GM18498 (cell line): ENCODE measurements around the gene PIGR.

Experiments used
- ATAC-seq: cut with Tn5 transposase; IDR thresholded peaks from one replicate; pipeline ENCODE4 v1.9.1; 2021; ENCODE audit warnings: mild to moderate bottlenecking, moderate library complexity; ENCODE audit not compliant: unreplicated experiment

Gene PIGR

DNA sequence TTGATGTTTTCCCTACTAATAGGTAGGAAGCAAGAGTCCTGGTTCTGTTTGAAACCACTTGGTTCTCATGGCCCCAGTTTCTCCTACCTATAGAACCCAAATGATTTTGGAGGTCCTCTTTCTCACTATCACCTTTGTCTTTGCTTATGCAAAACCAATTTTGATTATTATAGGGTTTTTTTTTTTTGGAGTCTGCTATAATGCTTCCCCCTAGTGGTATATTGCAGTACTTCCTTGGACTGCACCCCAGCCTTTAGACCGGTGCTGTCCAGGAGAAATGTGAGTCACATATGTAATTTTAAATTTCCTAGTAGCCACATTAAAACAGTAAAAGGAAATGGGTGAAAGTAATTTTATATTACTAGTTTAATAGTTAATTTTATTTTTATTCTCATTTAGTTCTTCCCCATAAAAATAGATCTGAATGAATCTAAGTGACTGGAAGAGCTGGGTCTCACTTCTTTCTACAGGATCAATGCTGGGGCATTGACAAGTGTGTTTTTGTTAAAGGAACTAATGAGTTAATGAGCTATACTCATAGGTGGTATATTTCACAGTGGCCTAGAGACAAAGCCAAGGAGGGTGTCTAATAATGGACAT, 35.1 kb downstream of the PIGR start:
- ATAC-seq = no peak

DNA sequence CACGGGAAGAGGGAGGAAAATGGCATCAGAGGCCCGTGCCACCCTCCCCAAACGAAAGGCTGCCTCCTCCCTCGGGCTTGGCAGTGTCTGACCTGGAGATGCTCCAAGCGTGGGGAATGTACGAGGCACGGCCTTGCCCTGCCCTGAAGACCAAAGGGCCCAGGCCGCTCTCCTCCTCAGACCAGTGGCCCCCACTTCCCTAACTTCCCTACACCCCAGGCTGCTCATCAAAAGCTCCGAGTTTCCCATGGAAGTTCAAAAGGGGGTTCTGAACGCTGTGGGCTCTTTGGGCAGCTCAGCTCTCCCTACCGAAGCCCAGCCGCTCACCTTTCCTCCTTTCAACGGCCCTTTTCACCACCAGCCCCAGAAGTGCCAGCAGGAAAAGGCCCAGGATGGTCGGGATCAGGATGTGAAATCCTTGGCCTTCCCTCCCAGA, 36.4 kb downstream of the PIGR start:
- no peak for ATAC-seq

DNA sequence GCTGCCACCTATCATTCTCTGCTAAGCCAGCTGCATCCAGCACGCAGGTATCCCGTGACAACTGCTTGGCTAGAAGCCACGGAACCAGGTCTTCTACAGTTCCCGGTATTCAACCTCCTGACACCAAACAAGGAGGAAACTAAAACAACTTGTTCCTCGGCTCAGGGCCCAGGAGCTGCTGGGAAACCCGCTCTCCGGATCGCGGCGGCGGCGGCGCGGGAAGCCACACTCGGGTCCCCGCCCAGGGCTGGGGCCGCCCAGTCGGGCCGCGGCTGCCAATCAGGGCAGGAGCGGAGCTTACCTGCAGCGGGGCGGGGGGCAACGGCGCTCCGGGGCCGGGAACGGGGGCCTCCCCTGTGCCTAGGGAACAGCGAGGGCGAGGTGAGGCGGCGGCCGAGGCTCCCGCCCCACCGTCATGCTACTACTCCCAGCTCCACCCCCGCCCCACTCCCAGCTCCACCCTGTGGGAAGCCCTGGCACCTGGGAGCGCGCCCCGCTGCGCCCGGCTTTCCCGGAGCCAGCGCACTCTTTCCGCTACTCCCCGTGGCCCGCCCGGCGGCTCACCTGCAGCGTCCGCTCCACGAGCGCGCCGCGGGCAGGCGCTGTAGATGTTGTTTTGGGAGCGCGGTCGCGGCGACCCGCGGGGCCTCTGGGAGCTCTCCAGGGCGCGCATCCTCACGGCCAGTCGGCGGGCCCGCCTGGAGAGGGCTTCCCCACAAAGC, 36.9 kb downstream of the PIGR start:
- no peak for ATAC-seq

- ATAC-seq = no peak
Measured at GRCh38 chr1:206908038-206908437, 38.2 kb downstream of the PIGR start.

DNA sequence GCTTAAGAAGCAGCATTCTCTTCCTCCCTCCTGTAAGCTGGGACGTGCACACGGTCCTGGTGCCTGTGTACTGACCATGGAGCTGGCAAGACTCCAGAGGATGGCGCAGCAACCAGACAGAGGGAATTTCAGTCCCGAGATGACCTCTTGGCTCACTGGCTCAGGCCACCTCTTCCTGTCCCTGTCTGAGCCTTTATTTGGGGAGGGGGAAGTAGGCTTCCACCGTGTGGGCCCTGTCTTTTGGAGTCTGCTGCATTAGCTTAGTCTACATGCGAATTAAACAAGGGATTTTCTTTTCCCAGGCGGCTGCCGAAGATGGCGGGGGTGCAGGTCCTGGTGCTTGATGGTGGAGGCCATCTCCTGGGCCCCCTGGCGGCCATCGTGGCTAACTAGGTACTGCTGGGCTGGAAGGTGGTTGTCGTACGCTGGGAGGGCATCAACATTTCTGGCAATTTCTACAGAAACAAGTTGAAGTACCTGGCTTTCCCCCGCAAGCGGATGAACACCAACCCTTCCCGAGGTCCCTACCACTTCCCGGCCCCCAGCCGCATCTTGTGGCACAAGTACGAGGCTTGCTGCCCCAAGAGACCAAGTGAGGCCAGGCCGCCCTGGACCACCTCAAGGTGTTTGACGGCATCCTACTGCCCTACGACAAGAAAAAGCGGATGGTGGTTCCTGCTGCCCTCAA, 38.8 kb downstream of the PIGR start:
- no peak for ATAC-seq

- ATAC-seq = peak; percentile 50
Measured at GRCh38 chr1:206905295-206906164, 40.7 kb downstream of the PIGR start.

- no peak for ATAC-seq
Measured at GRCh38 chr1:206904423-206905142, 41.7 kb downstream of the PIGR start.

- no peak for ATAC-seq
Measured at GRCh38 chr1:206903687-206904086, 42.6 kb downstream of the PIGR start.

DNA sequence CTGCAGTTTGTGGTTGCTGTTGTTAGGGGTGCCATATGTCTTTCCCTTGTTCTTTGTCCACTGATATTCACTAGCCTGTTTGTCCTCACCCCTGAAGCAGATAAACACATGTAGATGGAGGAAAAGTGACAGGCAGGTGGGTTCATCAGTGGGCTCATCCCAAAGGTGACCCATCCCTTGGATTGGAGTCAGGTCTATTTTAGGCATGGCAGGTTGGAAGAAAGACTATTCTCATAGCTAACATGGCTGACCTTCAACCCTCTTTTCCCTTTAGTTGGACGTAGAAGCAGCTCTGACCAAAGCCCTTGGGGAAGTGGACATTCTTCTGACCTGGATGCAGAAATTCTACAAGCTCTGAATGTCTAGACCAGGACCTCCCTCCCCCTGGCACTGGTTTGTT, 43.6 kb downstream of the PIGR start:
- ATAC-seq = no peak

- no peak for ATAC-seq
Measured at GRCh38 chr1:206901944-206902343, 44.3 kb downstream of the PIGR start.

- no peak for ATAC-seq
Measured at GRCh38 chr1:206900149-206900548, 46.1 kb downstream of the PIGR start.

- no peak for ATAC-seq
Measured at GRCh38 chr1:206899717-206900116, 46.5 kb downstream of the PIGR start.

- ATAC-seq = no peak
Measured at GRCh38 chr1:206898915-206899431, 47.3 kb downstream of the PIGR start.

DNA sequence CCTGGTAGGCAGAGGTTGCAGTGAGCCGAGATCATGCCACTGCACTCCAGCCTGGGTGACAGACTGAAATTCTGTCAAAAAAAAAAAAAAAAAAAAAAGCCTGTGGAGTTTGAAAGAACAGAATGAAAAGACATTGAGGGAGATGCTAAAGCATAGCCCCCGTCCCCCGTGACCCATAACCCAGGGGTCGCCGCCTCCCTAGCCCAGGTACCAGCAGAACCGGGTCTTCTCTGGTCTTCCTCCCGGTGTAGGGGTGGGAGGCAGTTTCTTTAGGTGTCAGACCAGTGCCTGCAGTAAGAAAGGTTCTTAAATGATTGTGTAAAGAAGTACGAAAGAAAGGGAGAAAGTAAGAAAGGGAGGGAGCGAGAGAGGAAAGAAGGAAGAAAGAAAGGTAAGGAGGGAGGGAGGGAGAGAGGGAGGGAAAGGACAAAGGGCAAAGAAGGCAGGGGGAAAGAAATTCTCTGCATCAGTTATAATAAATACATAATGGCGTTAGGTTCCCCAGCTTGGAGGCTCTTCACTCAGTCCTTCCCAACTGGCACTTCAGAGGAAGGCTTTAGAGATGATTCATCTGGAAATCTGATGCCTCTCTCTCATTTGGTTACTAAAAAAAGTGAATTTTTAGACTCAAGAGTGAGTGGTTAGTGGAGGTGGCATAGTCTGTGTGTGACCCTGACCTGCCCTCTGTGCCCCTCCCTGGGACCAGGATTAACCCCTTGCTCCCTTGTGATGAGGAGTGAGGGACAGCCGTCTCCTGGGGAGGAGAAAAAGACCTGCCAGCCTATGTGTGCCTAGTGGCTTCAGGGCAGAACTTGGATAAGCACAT, 48.0 kb downstream of the PIGR start:
- no peak for ATAC-seq

DNA sequence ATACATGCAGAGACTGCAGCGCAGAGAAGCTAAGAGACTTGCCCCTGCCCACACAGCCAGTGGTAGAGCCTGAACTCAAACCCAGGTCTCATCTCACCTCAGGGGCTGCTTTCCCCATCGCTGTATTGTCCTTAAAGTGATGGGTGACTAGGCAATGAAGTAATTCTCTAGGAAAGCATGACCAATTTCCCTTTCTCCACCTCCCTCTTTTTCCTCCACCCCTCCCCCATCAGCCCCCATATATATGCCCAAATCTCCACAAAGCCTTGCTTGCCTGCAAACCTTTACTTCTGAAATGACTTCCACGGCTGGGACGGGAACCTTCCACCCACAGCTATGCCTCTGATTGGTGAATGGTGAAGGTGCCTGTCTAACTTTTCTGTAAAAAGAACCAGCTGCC, 49.1 kb downstream of the PIGR start, which contains the start of gene IL24:
IL24 (plus strand) TSS at position 269 of the 400 bp plus-strand sequence. CDS start 390 bp downstream, outside the sequence.
- ATAC-seq = no peak

DNA sequence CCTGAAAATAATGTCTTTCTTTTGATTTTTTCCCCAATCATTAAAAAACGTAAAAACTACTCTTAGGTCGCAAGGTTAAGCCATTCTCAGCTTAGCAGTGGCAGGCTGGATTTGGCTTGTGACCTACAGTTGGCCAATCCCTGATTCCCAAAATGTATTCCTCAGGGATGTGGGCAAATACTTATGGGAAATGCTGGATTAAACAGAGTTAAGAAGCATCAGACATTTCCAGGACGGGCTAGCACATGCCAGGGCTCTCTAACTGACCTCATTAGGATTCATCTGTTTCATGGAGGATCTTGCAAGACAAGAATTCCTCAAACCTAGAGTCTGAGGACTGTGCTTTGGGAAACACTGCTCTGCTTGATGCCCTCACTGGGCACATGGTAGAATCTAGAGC, 50.0 kb downstream of the PIGR start:
- no peak for ATAC-seq

DNA sequence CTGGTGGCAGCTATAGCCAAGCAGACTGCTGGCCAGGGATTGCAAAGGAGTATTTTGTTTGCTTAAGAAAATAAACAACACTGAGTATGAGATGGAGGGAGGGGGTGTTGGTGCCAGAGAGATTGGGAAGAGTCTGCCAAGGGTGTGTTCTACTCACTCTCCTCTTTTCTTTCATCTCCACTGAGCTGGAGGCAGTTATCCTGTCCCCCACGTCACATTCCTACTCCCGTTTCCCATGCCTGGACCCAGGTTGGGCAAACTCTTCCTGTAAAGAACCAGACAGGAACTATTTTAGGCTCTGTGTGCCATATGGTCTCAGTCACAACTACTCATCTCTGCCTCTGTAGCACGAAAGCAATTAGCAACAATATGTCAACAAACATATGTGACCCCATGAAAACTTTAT, 50.4 kb downstream of the PIGR start:
- no peak for ATAC-seq

DNA sequence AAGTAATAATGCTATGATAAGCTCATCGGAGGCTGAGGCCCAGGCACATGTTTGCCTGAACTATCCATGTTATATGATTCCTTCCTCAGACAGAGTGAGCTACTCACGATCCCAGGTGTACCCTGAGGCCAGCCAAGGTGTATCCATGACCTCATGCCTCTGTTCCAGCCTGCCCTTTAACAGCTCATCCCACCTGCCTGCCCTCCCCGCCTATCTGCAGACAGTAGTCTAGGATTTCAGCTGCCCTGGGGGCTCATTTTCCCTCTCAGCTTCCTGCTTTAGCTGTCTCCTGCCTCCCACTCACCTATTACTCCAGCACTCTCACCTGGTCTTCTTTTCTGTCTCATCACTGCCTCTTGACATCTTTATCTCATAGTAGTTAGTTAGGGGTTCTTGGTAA, 50.9 kb downstream of the PIGR start:
- ATAC-seq = no peak

- ATAC-seq = no peak
Measured at GRCh38 chr1:206893380-206893779, 52.9 kb downstream of the PIGR start.
